NCI-H2107 (cell line): Measurements from ENCODE around the gene SLC4A5.
"Not testable (repeated sequence)": the region's sequence is repeated elsewhere in the genome, so short reads cannot be mapped to it uniquely, and the experiment has no call there.

Experiments used
- DNase-seq: peaks from one replicate; lab custom pipeline; 2025; lab: John Stamatoyannopoulos, UW

SLC4A5 gene

DNA sequence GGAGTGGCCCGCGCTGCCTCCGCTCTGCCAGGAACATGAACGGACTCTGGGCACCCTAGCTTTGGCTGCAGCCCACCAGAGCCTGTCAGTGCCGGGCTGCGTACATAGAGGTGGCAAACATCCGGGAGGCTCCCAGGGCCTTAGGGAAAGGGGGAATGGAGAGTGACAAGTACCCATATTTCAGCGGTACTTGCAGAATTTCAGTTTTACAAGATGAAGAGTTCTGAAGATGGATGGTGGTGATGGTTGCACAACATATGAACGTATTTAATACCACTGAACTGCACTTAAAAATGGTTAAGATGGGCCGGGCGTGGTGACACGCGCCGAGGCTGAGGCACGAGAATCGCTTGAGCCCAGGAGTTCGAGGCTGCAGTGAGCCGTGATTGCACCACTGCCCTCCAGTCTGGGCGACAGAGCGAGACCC is 143.9 kb downstream of the SLC4A5 start:
- DNase-seq: no peak

DNA sequence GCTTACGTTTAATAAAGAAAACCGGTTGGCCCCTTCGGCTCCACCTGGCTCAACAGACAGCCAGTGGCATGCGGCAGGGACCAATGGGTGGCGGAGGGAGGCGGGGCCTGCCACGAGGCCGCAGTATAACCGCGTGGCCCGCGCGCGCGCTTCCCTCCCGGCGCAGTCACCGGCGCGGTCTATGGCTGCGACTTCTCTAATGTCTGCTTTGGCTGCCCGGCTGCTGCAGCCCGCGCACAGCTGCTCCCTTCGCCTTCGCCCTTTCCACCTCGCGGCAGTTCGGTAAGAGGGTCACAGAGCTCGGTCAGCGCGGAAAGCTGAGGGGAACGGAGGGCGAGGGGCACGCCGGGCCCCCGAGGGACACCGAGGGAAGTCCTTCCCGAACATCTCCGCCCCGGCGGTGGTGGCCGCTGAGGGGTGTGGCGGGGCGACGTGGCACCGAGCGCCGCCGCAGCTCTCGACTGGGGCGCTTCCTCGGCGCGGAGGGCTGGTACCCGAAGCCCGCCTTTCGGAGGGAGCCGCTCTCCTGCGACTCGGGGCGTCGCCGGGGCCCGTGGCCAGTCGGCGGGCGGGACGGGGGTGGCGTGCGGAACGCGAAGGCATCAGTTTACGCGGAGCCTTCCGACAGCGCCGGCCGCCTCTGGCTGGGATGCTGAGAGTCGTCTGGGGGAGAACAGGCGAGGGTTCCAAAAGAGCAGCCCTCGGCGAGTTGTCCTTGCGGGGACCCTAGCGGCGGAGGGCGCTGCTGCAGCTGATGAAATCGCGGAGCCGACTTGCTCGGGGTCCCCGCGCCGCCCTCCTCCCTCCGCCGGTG is 144.5 kb downstream of the SLC4A5 start, which contains the start of gene MTHFD2:
Gene MTHFD2, plus strand, starts transcription at position 155 of the 814 bp plus-strand sequence. Its CDS starts 27 bp downstream, at position 182.
- DNase-seq: peak; percentile 92

GRCh38 chr2:74198023-74198460 is 145.2 kb downstream of the SLC4A5 start:
- DNase-seq: no peak

GRCh38 chr2:74197049-74197448 is 146.2 kb downstream of the SLC4A5 start:
- no peak for DNase-seq

GRCh38 chr2:74194799-74195198 is 148.4 kb downstream of the SLC4A5 start:
- DNase-seq: no peak

DNA sequence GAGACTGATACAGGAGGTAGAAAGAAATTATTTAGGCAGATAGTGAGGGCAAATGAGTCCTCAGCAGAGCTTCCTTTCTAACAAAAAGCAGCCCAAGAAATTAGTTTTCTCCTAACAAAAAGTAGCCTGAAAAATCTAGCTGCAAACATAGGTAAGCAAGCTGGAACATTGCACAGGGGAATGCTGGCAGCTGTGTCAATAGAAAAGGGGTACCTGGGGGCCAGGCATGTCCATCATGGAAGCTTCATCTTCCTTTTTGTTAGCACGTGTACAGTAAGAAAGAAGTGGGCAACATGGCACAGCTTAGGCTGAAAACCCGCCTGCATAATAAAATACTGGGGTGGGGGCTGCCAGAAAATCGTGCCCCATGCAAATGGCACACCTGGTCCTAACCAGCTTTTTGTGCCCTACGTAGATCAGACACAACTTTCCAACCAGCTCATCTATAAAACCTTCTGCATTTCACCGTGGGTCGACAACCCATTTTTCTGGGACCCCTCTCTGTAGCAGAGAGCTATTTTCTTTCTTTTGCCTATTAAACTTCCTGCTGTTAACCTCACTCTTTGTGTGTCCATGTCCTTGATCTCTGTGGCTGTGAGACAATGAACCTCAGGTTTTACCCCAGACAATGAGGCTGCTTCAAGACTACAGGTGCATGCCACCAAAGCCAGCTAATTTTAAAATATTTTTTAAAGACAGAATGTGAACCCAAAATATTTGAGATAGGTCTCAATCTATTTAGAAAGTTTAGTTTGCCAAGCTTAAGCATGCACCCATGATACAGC is 151.4 kb downstream of the SLC4A5 start:
- no peak for DNase-seq

GRCh38 chr2:74188696-74189095 is 154.5 kb downstream of the SLC4A5 start:
- no peak for DNase-seq

DNA sequence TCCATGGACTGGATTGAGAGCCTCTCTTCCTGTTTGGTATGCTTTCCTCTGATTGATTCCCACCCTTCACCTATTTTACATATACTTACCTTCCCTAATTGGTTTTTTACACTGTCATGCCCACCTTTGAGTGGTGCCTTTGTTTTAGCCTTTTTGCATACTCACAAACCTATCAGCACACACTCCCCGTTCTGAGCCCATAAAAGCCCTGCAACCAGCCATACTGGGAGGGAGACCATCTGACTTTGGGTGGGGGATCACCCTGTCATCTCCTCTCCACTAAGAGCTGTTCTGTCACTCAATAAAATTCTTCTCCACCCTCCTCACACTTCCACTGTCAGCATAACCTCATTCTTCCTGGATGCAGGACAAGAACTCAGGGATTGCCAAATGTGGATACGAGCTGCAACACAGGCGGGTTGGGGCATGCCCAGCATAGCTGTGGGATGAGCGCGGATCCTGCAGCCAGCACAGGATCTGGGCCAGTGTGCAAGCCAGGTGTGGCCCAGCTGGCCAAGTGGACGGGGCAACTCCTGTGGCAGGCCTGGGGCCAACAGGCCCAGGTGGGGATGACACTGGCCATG is 155.1 kb downstream of the SLC4A5 start:
- DNase-seq: no peak

DNA sequence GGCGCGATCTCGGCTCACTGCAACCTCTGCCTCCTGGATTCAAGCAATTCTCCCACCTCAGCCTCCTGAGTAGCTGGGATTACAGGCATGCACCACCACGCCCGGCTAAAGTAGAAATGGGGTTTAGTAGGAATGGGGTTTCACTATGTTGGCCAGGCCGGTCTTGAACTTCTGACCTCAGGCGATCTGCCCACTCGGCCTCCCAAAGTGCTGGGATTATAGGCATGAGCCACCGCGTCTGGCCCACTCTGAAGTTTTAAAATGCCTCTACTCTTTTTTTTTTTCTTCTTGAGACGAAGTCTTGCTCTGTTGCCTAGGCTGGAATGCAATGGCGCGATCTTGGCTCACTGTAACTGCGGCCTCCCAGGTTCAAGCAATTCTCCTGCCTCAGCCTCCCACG is 156.5 kb downstream of the SLC4A5 start:
- DNase-seq: not testable (repeated sequence)

DNA sequence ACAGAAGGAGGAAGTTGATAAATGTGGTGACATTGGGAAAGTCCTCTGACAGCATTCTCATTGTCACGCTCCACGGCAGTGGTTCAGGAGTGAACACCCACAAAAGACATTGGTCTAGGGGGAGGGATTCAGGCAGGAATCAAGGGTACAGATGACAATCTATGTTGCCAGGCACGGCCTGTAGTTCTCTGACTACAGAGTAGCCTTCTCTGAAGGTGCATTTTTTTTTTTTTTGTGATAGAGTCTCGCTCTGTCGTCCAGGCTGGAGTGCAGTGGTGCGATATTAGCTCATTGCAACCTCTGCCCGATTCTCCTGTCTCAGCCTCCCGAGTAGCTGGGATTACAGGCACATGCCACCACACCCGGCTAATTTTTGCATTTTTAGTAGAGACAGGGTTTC is 157.2 kb downstream of the SLC4A5 start:
- DNase-seq: no peak

DNA sequence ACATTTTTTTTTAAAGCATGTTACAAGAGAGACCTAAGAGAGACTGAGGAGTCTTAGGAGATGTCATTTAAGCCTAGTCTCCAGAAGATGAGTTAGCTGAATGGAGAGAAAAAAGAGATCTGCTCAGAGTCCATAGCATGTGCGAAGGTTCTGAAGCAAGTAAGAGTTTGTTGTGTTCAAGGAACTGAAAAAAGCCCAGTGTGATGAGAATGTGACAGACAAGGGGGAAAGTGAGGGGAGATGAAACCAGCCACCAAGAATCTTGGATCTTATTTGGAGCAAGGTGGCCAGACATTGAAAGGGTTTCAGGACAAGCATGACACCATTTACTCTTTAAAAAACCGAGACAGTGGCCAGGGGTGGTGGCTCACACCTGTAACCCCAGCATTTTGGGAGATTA is 159.3 kb downstream of the SLC4A5 start:
- no peak for DNase-seq

DNA sequence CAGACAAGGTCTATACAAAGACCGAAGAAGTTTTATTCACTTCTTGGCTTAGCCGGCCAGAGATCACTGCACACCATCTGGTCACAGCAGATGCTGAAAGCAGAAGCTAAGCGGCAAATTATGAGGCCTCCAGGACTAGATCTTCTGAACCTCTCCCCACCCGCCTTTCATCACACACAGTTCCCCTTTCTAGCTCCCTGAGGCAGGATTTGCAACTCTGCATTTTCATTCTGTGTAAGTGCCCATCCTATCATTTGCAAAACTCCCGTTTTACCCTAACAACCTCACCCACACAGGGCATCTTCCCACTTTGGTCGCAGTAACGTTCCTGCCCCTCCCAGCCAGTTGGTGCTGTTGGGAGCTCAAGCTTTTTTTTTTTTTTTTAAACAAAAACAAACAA is 161.5 kb downstream of the SLC4A5 start:
- DNase-seq: no peak

DNA sequence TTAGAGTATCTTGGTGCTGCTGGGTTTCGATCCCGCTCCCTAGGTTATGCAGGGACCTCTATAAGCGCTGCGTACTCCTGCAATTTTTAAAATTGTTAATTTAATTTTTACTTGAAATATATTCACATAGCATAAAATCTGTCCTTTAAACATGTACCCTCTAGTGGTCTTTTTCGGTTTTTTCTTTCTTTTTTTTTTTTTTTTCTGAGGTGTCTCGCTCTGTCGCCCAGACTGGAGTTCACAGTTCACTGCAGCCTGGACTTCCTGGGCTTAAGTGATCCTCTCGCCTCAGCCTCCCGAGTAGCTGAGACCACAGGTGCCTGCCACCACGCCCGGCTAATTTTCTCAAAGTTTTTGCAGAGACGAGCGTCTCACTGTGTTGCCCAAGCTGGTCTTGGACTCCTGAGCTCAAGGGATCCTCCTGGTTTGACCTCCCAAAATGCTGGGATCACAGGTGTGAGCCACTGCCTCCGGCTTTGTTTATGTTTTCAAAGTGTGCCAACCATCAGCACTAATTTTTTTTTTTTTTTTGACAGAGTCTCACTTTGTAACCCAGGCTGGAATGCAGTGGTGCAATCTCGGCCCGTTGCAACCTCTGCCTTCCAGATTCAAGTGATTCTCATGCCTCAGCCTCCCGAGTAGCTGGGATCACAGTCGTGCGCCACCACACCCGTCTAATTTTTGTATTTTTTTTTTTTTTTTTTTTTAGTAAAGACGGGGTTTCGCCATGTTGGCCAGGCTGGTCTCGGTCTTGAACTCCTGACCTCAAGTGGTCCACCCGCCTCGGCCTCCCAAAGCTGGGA is 164.0 kb downstream of the SLC4A5 start:
- no peak for DNase-seq

DNA sequence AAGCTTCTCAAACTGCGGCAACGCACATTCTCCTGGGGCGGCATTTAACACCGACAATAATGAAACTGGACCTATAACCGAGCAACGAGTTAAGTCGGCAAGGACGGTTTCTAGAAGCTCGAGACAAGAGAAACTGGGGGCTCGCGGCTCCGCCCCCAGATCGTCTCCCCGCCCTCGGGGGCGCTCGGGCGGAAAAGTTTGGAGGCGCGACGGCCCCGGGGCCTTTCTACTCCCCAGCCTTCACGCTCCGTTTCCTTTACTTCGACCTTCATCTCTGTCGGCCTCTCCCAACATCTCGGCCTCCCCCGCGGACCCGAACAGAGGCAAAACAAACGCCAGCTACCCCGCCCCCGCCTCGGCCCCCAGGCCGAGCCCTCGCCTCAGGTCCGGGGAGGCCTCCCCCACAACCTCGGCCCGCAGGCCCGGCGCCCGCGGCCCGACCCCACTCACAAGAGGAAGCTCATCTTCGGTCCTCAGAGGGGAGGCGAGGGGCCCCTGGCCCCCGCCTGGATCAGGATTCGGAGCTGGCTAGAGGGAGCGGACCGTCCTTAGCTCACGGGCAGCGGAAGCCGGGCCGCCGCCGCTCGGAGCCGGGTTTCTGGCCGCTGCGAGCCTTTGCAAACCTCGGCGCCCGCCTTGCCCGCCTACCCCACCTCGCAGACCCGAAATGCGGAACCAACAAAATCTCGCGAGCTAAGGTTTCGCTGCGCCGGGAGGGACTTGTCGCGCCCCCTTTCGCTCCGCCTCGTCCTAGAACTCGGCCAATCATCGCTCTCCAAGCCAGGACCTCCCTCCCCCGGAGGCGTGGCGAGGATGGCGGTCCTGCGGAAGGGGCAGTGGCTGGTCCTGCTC is 164.8 kb downstream of the SLC4A5 start, which contains the start of gene MOB1A:
Gene MOB1A, minus strand, starts transcription at position 669 of the 852 bp plus-strand sequence. Its CDS starts 205 bp downstream, at position 464.
- DNase-seq: peak; percentile 99

- DNase-seq: no peak
These were observed 165.5 kb downstream of the SLC4A5 start for GRCh38 chr2:74177696-74178095.

GRCh38 chr2:74174909-74175308 is 168.3 kb downstream of the SLC4A5 start:
- DNase-seq: no peak

DNA sequence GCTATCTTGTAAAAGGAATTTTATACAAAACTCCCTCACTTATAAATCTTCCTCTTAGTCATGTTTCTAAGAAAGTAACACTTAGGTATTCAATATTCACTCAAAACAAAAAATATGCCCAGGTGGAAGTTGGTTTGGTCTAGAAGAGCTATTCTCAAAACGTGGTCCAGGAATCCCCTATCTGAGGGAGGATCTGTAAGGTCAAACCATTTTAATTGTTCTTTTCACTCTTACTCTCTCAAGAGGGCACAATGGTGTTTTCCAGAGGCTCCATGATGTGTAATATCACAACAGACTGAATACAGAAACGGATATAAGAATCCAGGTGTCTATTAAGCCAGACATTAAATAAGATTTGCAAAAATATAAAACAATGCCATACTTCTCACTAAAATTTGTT is 174.5 kb downstream of the SLC4A5 start:
- DNase-seq: no peak
